ENCODE results near the gene WWC2. TPM values are rescaled to one million over a fixed set of nuclear protein-coding genes. Genes with fewer than 3 reads are reported as not detected.
A peak's percentile ranks its signal among the peaks of the same experiment; 100 is the strongest.

The WWC2 gene
- total RNA-seq, 4 donors from 2014 or later = 26.9 to 45.9 (median 41.4) TPM

GRCh38 chr4:183200453-183200852 lies 101.4 kb downstream of the WWC2 start:
- TF ChIP-seq POLR2A (IDR thresholded peaks at IDR 0.05) = no peak
- no peak for TF ChIP-seq CTCF (IDR thresholded peaks at IDR 0.05)
- peak; percentile 17 to 25 for DNase-seq

DNA sequence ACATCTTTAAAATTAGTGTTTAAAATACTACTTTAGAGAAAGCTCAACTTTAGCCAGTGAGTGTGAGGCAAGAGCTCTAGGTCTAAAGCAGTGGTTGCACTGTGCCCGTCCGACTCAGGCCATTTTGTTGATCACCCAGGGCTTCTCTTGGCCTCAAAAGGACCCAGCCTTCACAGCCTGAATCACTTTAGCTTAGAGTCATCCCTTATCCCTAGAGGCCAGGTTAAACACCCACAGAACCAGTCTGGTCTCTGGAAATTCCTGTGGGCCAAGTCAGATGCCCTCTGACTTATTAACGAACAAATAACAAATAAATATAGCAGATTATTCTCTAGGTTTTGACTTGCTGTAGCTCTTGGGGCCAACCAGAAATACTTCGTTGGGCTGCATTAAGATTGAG lies 102.3 kb downstream of the WWC2 start:
- intact Hi-C loops (cut with DNase I; ENCODE audit: low total_unique reads) = no loop called here
- DNase-seq = no peak
- TF ChIP-seq CTCF (IDR thresholded peaks at IDR 0.05) = no peak

More at GRCh38 chr4:183200453-183200852, 101.4 kb downstream of the WWC2 start:
- no peak overlapping the region for H3K4me3 ChIP-seq
- no peaks in the 10 kb centered on the region for H3K36me3 ChIP-seq
- intact Hi-C loops (cut with DNase I; ENCODE audit: low total_unique reads) = no loop called here
- H3K9me3 ChIP-seq = no peaks in the 10 kb centered on the region
- no peak overlapping the region for H3K27ac ChIP-seq
- H3K27me3 ChIP-seq = no peaks in the 10 kb centered on the region
- no peaks in the 10 kb centered on the region for H3K4me1 ChIP-seq

GRCh38 chr4:183202523-183202922 lies 103.5 kb downstream of the WWC2 start:
- no peaks in the 10 kb centered on the region for H3K36me3 ChIP-seq
- intact Hi-C loops (cut with DNase I; ENCODE audit: low total_unique reads) = no loop called here

More for the DNA sequence above, 102.3 kb downstream of the WWC2 start:
- Histone ChIP-seq H3K27me3 (no peaks in the 10 kb centered on the region), H3K4me3 (no peak overlapping the region), H3K36me3 (no peaks in the 10 kb centered on the region), H3K4me1 (no peaks in the 10 kb centered on the region), H3K9me3 (no peaks in the 10 kb centered on the region), H3K27ac (no peak overlapping the region)

GRCh38 chr4:183204793-183205192 lies 105.7 kb downstream of the WWC2 start:
- intact Hi-C loops (cut with DNase I; ENCODE audit: low total_unique reads) = no loop called here
- Histone ChIP-seq H3K9me3 (no peaks in the 10 kb centered on the region), H3K4me3 (no peak overlapping the region), H3K36me3 (no peaks in the 10 kb centered on the region), H3K27ac (no peak overlapping the region), H3K27me3 (no peaks in the 10 kb centered on the region), H3K4me1 (no peaks in the 10 kb centered on the region)
- TF ChIP-seq POLR2A (IDR thresholded peaks at IDR 0.05) (no peak), CTCF (IDR thresholded peaks at IDR 0.05) (no peak)
- DNase-seq = no peak

More at GRCh38 chr4:183202523-183202922, 103.5 kb downstream of the WWC2 start:
- Histone ChIP-seq H3K4me1 (no peaks in the 10 kb centered on the region), H3K27ac (no peak overlapping the region), H3K27me3 (no peaks in the 10 kb centered on the region), H3K9me3 (no peaks in the 10 kb centered on the region), H3K4me3 (no peak overlapping the region)
- DNase-seq = no peak
- TF ChIP-seq POLR2A (IDR thresholded peaks at IDR 0.05) = no peak
- TF ChIP-seq CTCF (IDR thresholded peaks at IDR 0.05) = no peak

- Histone ChIP-seq H3K27ac (no peak overlapping the region), H3K36me3 (no peaks in the 10 kb centered on the region), H3K4me3 (no peak overlapping the region), H3K27me3 (no peaks in the 10 kb centered on the region), H3K4me1 (no peaks in the 10 kb centered on the region), H3K9me3 (no peaks in the 10 kb centered on the region)
- no peak for TF ChIP-seq POLR2A (IDR thresholded peaks at IDR 0.05)
- no peak for TF ChIP-seq CTCF (IDR thresholded peaks at IDR 0.05)
- intact Hi-C loops (cut with DNase I; ENCODE audit: low total_unique reads) = no loop called here
- no peak for DNase-seq
These were observed 106.1 kb downstream of the WWC2 start for GRCh38 chr4:183205193-183205592.

Data from uterus (tissue), 4 donors.